Naive B cell (primary cell): ENCODE measurements around the gene ADO. TPM values are rescaled to one million over a fixed set of nuclear protein-coding genes. Genes with fewer than 3 reads are reported as not detected.

Experiments used
- ATAC-seq, 2 donors: fragments of 150-1000 bp; cut with Tn5 transposase; 2 replicates each; pipeline ENCODE4 v1.10.0; 2021; ENCODE audit warnings: low read depth in 2 of 2, mild to moderate bottlenecking in 2 of 2, moderate library complexity in 2 of 2
- DNase-seq: peaks from one replicate; pipeline ENCODE4 v3.0.0; 2022
- H3K27ac Mint-ChIP-seq, 6 donors: one replicate each; pipeline ENCODE4 v1.8.0; 2020 to 2022; ENCODE audit warnings: mild to moderate bottlenecking in 6 of 6, mixed read lengths in 6 of 6, moderate library complexity in 5 of 6, inconsistent platforms in 2 of 6
- H3K27me3 Mint-ChIP-seq, 3 donors: one replicate each; pipeline ENCODE4 v1.8.0; 2021 to 2022; ENCODE audit warnings: mixed read lengths in 3 of 3, mild to moderate bottlenecking in 1 of 3
- H3K36me3 Mint-ChIP-seq, 2 donors: one replicate each; pipeline ENCODE4 v1.8.0; 2020 to 2022; ENCODE audit warnings: mixed read lengths in 2 of 2, inconsistent platforms in 1 of 2, mild to moderate bottlenecking in 1 of 2
- H3K4me1 Mint-ChIP-seq, 3 donors: one replicate each; pipeline ENCODE4 v1.8.0; 2020 to 2022; ENCODE audit warnings: mixed read lengths in 3 of 3, inconsistent platforms in 1 of 3, mild to moderate bottlenecking in 1 of 3, moderate library complexity in 1 of 3
- H3K4me3 Mint-ChIP-seq, 8 donors: one replicate each; pipeline ENCODE4 v1.8.0; 2020 to 2022; ENCODE audit warnings: mild to moderate bottlenecking in 8 of 8, mixed read lengths in 8 of 8, moderate library complexity in 8 of 8, inconsistent platforms in 2 of 8
- H3K9me3 Mint-ChIP-seq, 7 donors: one replicate each; pipeline ENCODE4 v1.8.0; 2020 to 2022; ENCODE audit warnings: mixed read lengths in 7 of 7, mild to moderate bottlenecking in 5 of 7, inconsistent platforms in 2 of 7, moderate library complexity in 1 of 7
- polyA plus RNA-seq, 6 donors: library from polyadenylated mRNA; unstranded; fragments of 300-500 nt; fragmentation: Illumina TruSeq; gene quantifications; one replicate each; pipeline ENCODE4 v1.2.3, GENCODE V29; 2021; ENCODE audit warnings: low read depth in 6 of 6

The ADO gene
- 1 to 10 TPM; 1.4 to 4.9 (median 3.8) TPM for polyA plus RNA-seq

- H3K27ac Mint-ChIP-seq, result peak within 1 kb of the TSS; percentile 98 to 100 (median 99)
- DNase-seq (peak; percentile 82), ATAC-seq (peak; percentile 88 to 90)
- H3K4me3 Mint-ChIP-seq, result peak within 1 kb of the TSS; percentile 94 to 100 (median 98)
- peaks cover 27 to 39% (median 35%) of the 10 kb centered on the region in 3 donors for H3K4me1 Mint-ChIP-seq
- H3K36me3 Mint-ChIP-seq, result no peaks in the 10 kb centered on the region
- H3K9me3 Mint-ChIP-seq, result peaks cover 0 to 4% (median 0%) of the 10 kb centered on the region in 7 donors
- H3K27me3 Mint-ChIP-seq, result no peaks in the 10 kb centered on the region
Measured at GRCh38 chr10:62804356-62805230, at the start of gene ADO. ADO (plus strand) TSS chr10:62804720; CDS start chr10:62805060, 340 bp downstream.

- peaks cover 29 to 50% (median 30%) of the 10 kb centered on the region in 3 donors for H3K27me3 Mint-ChIP-seq
- H3K27ac Mint-ChIP-seq, result peak overlapping the region in 1 of 6 donors; percentile 18
- DNase-seq, result no peak
- H3K4me3 Mint-ChIP-seq, result no peak overlapping the region
- H3K36me3 Mint-ChIP-seq, result no peaks in the 10 kb centered on the region
- peaks cover 0 to 2% (median 0%) of the 10 kb centered on the region in 7 donors for H3K9me3 Mint-ChIP-seq
- no peak for ATAC-seq
- peaks cover 20 to 23% (median 20%) of the 10 kb centered on the region in 3 donors for H3K4me1 Mint-ChIP-seq
Measured at GRCh38 chr10:62754963-62755362, 49.6 kb upstream of the ADO start.

DNA sequence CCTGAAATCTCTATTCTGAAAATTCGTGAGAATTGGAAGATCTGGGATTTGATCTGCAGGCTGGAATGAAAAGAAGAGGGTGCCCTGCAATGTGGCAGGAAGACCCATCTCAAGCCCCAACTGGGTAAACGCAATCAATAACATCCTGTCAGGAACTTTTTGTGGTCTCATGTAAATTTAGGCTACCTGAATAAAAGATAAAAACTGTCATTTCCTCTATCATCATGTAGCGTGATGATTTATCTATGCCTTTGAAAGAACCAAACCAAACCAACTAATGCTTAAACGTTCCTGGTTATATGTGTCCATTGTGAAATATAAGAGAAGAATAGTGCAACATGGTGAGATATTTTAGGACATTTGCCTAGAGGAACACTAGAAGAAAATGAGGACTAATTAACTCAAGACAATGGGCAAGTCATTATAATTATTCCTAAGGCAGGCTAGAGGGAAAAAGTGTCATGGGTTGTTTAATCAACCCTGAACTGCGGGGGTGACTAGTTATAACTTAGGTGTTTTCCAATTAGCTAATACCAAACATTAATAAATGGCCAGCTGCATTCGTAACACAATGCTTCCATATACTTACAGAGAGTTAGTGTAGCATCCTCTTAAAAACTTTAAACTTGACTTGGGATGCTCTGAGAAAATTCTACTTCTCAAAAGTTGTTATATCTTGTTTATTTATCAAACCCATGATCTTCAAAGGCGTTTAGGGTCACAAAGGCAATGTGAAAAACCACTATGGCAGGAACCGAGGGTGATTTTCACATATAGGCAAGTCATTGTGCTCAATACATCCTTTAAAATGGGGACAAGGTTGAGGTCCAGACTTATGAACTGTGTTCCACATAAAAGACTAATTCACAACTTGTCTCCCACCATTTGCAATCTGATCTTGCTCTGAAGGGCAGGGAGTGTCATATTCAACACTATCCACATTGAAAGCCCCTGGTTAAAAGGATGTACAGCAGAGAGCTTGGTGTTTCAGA is 48.6 kb upstream of the ADO start:
- H3K27ac Mint-ChIP-seq, result no peak overlapping the region
- peak; percentile 52 to 60 for ATAC-seq
- H3K4me3 Mint-ChIP-seq, result peak overlapping the region in 1 of 8 donors; percentile 10
- DNase-seq, result no peak
- H3K27me3 Mint-ChIP-seq, result peaks cover 29 to 50% (median 34%) of the 10 kb centered on the region in 3 donors
- peaks cover 20 to 30% (median 26%) of the 10 kb centered on the region in 3 donors for H3K4me1 Mint-ChIP-seq
- peaks cover 0 to 2% (median 0%) of the 10 kb centered on the region in 7 donors for H3K9me3 Mint-ChIP-seq
- H3K36me3 Mint-ChIP-seq, result no peaks in the 10 kb centered on the region

- Mint-ChIP-seq H3K9me3 (peaks cover 0 to 2% (median 0%) of the 10 kb centered on the region in 7 donors), H3K4me3 (no peak overlapping the region), H3K4me1 (peaks cover 17 to 32% (median 24%) of the 10 kb centered on the region in 3 donors), H3K27me3 (peaks cover 16 to 26% (median 19%) of the 10 kb centered on the region in 3 donors), H3K36me3 (no peaks in the 10 kb centered on the region), H3K27ac (peak overlapping the region in 1 of 6 donors; percentile 9)
- DNase-seq, result no peak
- ATAC-seq, result no peak
Measured at GRCh38 chr10:62759599-62760175, 44.8 kb upstream of the ADO start.

DNA sequence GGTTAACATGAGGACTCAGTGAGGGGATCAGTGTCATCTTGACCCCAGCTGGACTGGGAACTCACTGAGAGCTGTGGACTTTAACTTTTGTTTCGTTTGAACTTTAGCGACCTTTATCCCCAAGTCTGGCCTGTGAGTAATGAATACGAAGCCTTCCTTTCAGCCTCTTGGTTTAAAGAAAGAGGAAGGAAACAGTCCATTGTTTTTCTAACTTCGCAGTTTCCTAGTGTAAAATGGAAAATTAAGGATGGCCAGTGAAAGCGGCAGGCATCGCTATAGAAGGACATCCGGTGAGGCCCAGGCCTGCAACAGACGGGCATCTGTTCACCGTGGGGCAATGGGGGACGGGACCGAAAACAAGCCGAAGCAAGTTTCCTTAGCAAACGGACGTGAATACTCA is 44.1 kb upstream of the ADO start:
- H3K9me3 Mint-ChIP-seq, result no peaks in the 10 kb centered on the region
- H3K4me3 Mint-ChIP-seq, result peak overlapping the region in 3 of 8 donors; percentile 1 to 59 (median 44)
- no peak overlapping the region for H3K27ac Mint-ChIP-seq
- ATAC-seq, result no peak
- H3K4me1 Mint-ChIP-seq, result peaks cover 10 to 25% (median 17%) of the 10 kb centered on the region in 3 donors
- DNase-seq, result no peak
- H3K27me3 Mint-ChIP-seq, result peaks cover 13 to 23% (median 14%) of the 10 kb centered on the region in 3 donors
- H3K36me3 Mint-ChIP-seq, result no peaks in the 10 kb centered on the region

DNA sequence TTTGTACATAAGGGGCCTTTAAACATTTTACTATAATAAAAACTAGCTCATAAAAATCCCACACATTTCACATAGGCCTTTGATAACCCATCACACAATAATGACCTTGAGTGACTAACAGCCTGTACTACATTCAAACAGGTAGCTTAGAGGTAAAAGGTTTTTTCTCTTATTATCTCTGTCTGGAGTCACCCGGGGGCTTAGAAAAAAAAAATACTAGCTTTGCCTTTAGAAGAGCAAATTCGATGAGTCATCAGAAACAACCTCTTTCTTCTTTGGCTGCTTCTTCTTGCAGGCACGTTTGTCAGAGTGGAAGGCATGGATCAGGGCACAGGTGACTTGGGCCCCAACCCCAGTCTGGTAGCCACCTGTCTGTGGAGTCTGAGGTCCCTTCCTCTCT is 43.4 kb upstream of the ADO start:
- peaks cover 8 to 16% (median 14%) of the 10 kb centered on the region in 3 donors for H3K27me3 Mint-ChIP-seq
- no peaks in the 10 kb centered on the region for H3K36me3 Mint-ChIP-seq
- H3K27ac Mint-ChIP-seq, result no peak overlapping the region
- no peaks in the 10 kb centered on the region for H3K9me3 Mint-ChIP-seq
- H3K4me1 Mint-ChIP-seq, result peaks cover 3 to 18% (median 10%) of the 10 kb centered on the region in 3 donors
- ATAC-seq (no peak), DNase-seq (no peak)
- H3K4me3 Mint-ChIP-seq, result no peak overlapping the region

- ATAC-seq (no peak), DNase-seq (no peak)
- Mint-ChIP-seq H3K4me1 (peaks cover 3 to 12% (median 6%) of the 10 kb centered on the region in 3 donors), H3K27me3 (peaks cover 11 to 16% (median 15%) of the 10 kb centered on the region in 3 donors), H3K9me3 (no peaks in the 10 kb centered on the region), H3K36me3 (no peaks in the 10 kb centered on the region), H3K27ac (no peak overlapping the region), H3K4me3 (no peak overlapping the region)
Measured at GRCh38 chr10:62763155-62763554, 41.4 kb upstream of the ADO start.

DNA sequence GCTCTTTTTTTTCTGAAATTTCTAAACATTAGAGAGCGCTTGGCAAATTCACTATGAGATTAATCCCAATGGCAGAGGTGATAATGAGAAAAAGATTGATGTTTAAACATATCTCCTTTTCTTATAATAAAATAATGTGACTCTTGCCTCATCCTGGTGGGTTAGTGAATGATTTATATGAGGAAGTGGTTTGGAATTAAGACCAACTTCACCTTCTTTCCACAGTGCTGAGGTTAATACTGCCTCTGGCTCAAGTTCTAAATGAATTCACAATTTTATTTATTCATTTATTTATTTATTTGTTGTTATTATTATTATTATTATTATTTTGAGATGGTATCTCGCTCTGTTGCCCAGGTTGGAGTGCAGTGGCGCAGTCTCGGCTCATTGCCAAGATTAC is 40.5 kb upstream of the ADO start:
- Mint-ChIP-seq H3K4me3 (no peak overlapping the region), H3K4me1 (peaks cover 0 to 12% (median 6%) of the 10 kb centered on the region in 3 donors), H3K27me3 (peaks cover 6 to 15% (median 8%) of the 10 kb centered on the region in 3 donors), H3K36me3 (no peaks in the 10 kb centered on the region), H3K27ac (no peak overlapping the region), H3K9me3 (no peaks in the 10 kb centered on the region)
- DNase-seq (no peak), ATAC-seq (no peak)

- ATAC-seq (no peak), DNase-seq (no peak)
- no peaks in the 10 kb centered on the region for H3K36me3 Mint-ChIP-seq
- peaks cover 6 to 11% (median 8%) of the 10 kb centered on the region in 3 donors for H3K27me3 Mint-ChIP-seq
- H3K4me3 Mint-ChIP-seq, result no peak overlapping the region
- peaks cover 0 to 11% (median under 1%) of the 10 kb centered on the region in 3 donors for H3K4me1 Mint-ChIP-seq
- no peaks in the 10 kb centered on the region for H3K9me3 Mint-ChIP-seq
- no peak overlapping the region for H3K27ac Mint-ChIP-seq
Measured at GRCh38 chr10:62765726-62766125, 38.8 kb upstream of the ADO start.

DNA sequence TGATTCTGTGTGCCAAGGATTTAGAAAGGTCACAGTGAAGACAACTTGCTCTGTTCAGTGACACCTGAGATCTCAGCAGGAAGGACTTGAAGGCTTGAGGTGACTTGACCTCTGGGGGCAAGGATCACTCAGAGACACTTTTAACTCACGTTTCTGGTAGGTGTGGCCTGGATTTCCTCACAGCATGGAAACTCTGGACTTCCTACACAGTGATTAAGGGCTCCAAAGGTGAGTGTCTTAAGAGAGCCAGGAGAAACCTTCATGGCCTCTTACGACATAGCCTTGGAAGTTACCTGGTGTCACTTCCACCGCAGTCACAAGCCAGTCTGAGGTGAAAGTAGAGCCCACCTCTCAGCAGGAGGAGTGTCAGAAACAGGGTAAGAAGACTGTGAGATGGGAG is 38.1 kb upstream of the ADO start:
- ATAC-seq, result no peak
- H3K27me3 Mint-ChIP-seq, result peaks cover 6 to 11% (median 8%) of the 10 kb centered on the region in 3 donors

DNA sequence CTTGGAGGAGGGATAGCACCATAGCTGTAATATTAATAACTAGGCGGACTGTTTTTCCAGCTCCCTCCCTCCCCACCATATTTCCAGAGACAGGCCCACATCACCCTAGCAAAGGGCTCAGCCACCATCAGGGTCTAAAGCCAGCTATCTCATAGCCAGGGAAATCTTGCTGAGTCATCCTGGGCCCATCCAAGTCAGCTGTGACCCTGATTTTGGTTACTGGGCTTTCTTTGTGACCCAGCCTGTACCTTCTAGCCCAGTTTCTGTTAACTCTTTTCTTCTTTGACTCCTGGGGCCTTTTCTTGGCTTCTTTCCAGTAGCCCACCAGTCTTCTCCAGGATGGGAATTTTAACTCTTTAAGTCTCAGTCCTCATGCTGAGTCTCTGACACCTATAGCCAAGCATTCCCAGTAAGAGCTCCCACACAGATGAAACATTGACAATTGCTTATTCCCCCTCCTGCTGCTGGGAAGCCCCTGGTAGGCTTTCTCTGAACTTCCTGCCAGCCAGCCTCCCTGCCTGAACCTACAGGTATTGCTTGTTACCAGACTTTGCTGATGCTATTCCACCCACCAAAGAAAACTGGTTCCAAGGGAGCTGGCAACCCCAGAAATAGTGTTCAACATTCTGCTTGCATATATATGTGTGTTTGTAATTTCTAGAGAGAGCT is 34.8 kb upstream of the ADO start:
- H3K27ac Mint-ChIP-seq, result peak overlapping the region in 2 of 6 donors; percentile 31 to 75
- H3K4me3 Mint-ChIP-seq, result no peak overlapping the region
- H3K36me3 Mint-ChIP-seq, result no peaks in the 10 kb centered on the region
- ATAC-seq (no peak), DNase-seq (no peak)
- peaks cover 8 to 17% (median 11%) of the 10 kb centered on the region in 3 donors for H3K27me3 Mint-ChIP-seq
- peaks cover 0 to 3% (median 0%) of the 10 kb centered on the region in 7 donors for H3K9me3 Mint-ChIP-seq
- peaks cover 4 to 9% (median 9%) of the 10 kb centered on the region in 3 donors for H3K4me1 Mint-ChIP-seq

More for the DNA sequence above, 38.1 kb upstream of the ADO start:
- no peaks in the 10 kb centered on the region for H3K36me3 Mint-ChIP-seq
- H3K9me3 Mint-ChIP-seq, result no peaks in the 10 kb centered on the region
- no peak overlapping the region for H3K4me3 Mint-ChIP-seq
- H3K4me1 Mint-ChIP-seq, result peaks cover 0 to 7% (median 0%) of the 10 kb centered on the region in 3 donors
- H3K27ac Mint-ChIP-seq, result no peak overlapping the region
- no peak for DNase-seq
